HS-5 (cell line): ENCODE results near the gene BTNL2.

ENCODE experiments used
- DNase-seq: peaks from one replicate; pipeline ENCODE4 v3.0.0-alpha.2; 2012; ENCODE audit warnings: low read depth

Gene BTNL2

GRCh38 chr6:32415521-32416019 is 8.6 kb upstream of the BTNL2 start:
- no peak for DNase-seq

GRCh38 chr6:32413427-32414047 is 6.6 kb upstream of the BTNL2 start:
- DNase-seq: no peak

- no peak for DNase-seq
These were observed 4.8 kb upstream of the BTNL2 start for GRCh38 chr6:32411566-32412327.

- no peak for DNase-seq
These were observed 3.9 kb upstream of the BTNL2 start for GRCh38 chr6:32410906-32411305.

DNA sequence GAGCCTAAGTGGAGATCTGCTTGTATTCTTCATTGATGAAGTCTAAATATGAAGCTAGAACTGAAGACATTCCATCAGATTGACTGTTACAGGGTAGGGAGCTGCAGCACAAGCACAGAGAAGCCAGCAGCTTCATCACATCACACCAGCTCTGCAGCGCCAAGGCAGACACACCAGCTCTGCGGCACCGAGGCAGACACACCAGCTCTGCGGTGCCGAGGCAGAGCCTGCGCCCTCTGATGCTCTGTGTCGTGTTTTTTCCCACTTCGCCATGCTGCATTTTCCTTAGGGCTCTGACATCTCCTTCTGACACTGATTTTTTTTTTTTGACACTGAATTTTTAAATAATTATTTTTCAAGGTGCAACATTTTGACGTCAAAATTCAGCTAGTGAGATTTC is 784 bp downstream of the BTNL2 start:
- no peak for DNase-seq

DNA sequence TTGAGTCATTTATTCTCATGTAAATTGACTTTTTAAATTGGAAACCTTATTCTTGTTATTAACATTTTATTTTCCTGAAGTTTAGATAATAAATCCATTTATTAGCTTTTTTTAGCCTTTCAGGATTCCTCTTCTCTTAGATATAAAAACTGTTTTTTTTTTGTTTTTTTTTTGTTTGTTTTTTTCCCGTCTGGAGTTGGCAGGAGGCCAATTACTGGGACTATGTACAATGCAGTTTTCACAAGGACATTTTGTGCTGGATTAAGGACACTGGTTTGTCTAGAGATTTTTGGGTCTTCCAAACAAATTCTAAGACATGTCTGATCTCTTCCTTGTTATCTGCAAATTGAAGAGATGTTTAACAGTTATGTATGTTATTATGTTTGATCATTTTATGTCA is 1.3 kb downstream of the BTNL2 start:
- DNase-seq: no peak

DNA sequence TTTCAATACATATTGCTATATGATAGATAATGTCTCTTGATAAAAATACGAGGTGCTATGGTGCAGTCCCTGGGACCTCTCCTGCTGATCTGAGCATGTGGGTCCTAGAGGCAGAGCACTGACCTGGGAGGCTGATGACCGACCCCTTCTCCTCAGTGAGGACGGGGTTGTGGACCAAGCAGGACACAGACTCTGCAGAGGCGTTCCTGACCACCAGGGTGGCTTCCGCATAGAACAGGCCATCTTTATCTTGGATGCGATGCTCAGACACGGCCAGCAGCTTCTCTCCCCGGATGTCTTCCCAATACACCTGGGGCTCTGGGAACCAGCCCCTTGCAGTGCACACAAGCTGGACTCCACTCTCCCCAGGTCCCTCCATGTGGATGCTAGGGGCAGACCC is 4.2 kb downstream of the BTNL2 start:
- no peak for DNase-seq

DNA sequence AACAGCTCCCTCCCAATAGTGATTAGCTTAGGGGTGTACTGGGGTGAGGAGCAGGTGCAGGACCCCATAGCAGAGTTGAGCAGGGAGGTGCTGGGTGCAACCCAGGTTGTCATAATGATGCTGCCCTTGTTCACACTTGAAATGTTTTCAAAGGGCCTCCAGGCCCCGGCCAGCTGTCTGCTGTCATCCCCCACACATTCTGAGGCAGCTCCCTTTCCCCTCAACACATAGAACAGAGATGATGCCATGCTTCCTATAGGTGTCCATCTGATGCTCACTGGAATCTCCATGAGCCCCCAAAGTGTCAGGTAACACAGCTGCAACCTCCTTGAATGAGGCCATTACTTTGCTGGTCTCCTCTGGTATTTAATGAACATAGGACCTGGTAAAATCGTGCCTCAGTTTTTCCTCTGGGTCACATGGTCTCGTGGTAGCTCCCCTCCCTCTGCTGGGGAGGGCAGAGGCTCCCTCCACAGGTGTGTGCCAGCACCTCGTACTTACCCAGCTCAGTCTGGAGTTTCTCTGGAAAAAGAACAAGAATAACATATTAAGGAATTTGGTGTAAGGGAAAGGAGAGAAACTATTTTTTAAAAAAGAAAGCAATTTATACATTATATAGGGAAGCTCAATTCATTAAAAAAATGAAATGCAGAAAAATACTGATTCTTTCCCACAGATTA is 5.6 kb downstream of the BTNL2 start:
- no peak for DNase-seq

GRCh38 chr6:32397252-32397920 is 9.6 kb downstream of the BTNL2 start:
- DNase-seq: no peak

DNA sequence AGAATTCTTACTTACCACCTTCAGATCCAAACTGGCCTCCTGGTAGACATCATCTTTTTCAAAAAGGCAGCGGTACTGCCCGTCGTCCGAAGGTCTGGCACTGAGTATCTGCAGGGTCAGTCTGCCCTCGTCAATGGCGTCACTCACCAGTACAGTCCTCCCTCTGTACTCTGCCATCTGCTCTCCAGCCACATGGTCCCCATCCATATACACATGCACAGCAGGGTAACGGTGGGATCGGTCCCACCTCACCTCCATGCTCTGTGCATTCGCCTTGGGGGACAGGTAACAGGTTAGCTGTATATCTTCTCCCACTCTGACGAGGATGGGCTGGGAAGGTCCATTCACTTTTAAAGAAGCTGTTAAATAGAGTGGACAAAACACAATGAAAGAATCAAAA is 11.0 kb downstream of the BTNL2 start:
- no peak for DNase-seq

- no peak for DNase-seq
These were observed 13.1 kb downstream of the BTNL2 start for GRCh38 chr6:32393665-32394420.

GRCh38 chr6:32391505-32391904 is 15.5 kb downstream of the BTNL2 start:
- no peak for DNase-seq

DNA sequence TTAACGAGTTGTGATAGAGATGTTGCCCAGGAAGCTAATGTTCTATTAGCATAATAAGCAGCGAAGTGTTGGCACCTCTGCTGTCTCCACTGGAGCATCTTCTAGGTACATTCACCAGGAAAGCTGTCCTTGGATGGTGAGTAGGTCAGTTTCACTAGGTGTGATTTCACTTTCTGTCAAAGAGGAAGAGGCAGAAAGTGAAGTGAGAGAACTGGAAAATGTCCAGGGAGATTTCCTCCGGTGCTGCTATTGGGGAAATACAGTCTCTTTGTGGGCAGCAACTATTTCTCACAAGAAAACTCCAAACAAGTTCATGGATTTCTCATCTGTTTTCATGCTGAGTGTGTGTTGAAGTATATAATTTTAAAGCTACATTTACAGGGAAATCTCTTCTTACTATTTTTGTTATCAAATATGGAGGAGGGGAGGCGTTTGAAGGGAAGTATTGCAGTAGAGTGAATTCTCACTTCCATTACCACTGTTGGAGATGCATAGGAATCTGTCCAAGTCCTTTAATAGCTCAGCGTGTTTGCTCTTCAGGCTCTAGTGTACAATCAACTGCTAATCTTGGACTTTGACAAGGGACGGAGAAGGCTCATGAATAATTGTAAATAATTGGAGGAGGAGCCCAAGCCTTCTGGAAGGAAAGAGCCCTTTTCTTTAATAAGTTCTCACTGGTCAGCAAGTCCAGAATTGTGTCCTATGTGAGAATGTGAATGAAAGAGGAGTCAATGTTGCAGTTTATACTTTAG is 19.2 kb downstream of the BTNL2 start:
- no peak for DNase-seq

GRCh38 chr6:32386040-32386439 is 20.9 kb downstream of the BTNL2 start:
- DNase-seq: no peak

DNA sequence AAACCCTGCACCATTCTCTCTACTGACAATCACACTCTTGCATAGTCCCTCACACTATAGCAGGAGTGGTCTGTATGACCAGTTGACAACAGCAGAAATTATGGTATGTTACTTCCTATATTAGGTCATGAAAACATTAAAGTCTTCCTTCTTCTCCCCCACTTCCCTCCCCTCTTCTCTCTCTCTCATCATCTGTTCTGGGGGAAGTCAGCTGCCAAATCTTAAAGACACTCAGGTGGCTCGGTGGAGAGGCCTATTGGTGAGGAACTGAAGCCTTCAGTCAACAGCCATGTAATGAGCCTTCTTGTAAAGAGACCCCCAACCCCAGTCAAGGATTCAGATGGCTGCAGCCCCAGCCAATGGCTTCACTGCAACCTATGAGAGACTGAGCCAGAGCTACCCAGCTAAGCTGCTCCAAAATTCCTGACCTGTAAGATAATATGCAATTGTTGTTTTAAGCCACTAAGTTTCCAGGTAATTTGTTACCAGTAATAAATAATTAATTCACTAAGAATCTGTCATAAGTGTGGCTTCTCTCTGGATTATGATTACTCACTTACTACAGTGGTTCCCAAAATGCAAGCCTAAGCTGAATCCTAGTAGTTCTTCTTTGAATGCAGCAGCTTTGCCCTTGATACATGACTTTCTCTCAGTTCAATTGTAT is 24.1 kb downstream of the BTNL2 start:
- DNase-seq: no peak

DNA sequence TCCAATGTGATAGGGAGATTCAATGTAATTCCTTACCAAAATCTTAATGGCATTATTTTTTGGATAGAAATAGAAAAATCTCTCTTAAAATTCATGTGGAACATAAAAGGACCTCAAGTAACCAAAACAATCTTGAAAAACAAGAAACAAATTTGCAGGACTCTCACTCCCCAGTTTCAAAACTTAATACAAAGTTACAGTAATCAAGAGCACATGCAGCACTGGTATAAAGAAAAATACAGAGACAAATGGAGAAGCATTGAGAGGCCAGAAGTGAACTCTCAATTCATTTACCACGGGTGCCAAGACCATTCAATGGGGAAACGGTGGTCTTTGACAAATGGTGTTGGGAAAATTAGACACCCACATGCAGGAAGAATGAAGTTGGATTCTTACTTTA is 27.4 kb downstream of the BTNL2 start:
- no peak for DNase-seq

GRCh38 chr6:32375739-32376529 is 31.0 kb downstream of the BTNL2 start:
- DNase-seq: no peak

- DNase-seq: no peak
These were observed 35.2 kb downstream of the BTNL2 start, which contains the start of gene TSBP1 for GRCh38 chr6:32371803-32372202. Gene TSBP1, minus strand, starts transcription at chr6:32371903. Its CDS starts 197 bp downstream, at chr6:32371706.

- DNase-seq: no peak
These were observed 35.8 kb downstream of the BTNL2 start for GRCh38 chr6:32371229-32371628.

- no peak for DNase-seq
These were observed 36.5 kb downstream of the BTNL2 start for GRCh38 chr6:32370505-32370904.
